Keratinocyte (primary cell): ENCODE measurements around the gene MTR. TPM values are rescaled to one million over a fixed set of nuclear protein-coding genes. Genes with fewer than 3 reads are reported as not detected.

ENCODE experiments used
- DNase-seq: peaks from one replicate; pipeline ENCODE4 v3.0.0-alpha.2; 2011; ENCODE audit warnings: low read depth, missing footprints, low spot score
- FAIRE-seq: peaks from 2 replicates; lab custom pipeline; 2011; peaks lifted over from hg19 to GRCh38; lab: Jason Lieb, UNC
- H2AFZ ChIP-seq: 2 replicates; pipeline ENCODE4 v1.6.0; 2012; ENCODE audit warnings: low read length, control low read depth, inconsistent platforms; ENCODE audit not compliant: control insufficient read depth
- H3K27ac ChIP-seq: 2 replicates; pipeline ENCODE4 v1.5.1; 2011; ENCODE audit warnings: low read length; ENCODE audit not compliant: control insufficient read depth, insufficient read depth
- H3K27me3 ChIP-seq: 3 replicates; pipeline ENCODE4 v1.6.0; 2011; ENCODE audit warnings: low read length; ENCODE audit not compliant: control insufficient read depth, insufficient read depth; ENCODE audit errors: extremely low read depth
- H3K36me3 ChIP-seq, 2 experiments: 2 replicates in 1 of 2; 3 replicates in 1 of 2; pipeline ENCODE4 v1.5.1; 2011; ENCODE audit warnings: low read length in 2 of 2, mild to moderate bottlenecking in 1 of 2; ENCODE audit not compliant: control insufficient read depth in 2 of 2, insufficient read depth in 2 of 2; ENCODE audit errors: extremely low read depth in 1 of 2
- H3K4me1 ChIP-seq: 3 replicates; pipeline ENCODE4 v1.5.1; 2011; ENCODE audit warnings: low read length; ENCODE audit not compliant: control insufficient read depth, insufficient read depth; ENCODE audit errors: extremely low read depth
- H3K4me2 ChIP-seq: 3 replicates; pipeline ENCODE4 v1.6.0; 2011; ENCODE audit warnings: low read depth, low read length; ENCODE audit not compliant: control insufficient read depth, insufficient read depth; ENCODE audit errors: extremely low read depth
- H3K4me3 ChIP-seq, 3 experiments: fragments of 200-600 bp in 1 of 3; sonication (generic) in 1 of 3; 2 replicates in 2 of 3; 3 replicates in 1 of 3; pipeline ENCODE4 v1.5.1; 2011 to 2016; ENCODE audit warnings: low read length in 3 of 3, mild to moderate bottlenecking in 3 of 3, control low read depth in 2 of 3, inconsistent platforms in 1 of 3, low read depth in 1 of 3, mixed read lengths in 1 of 3, mixed run types in 1 of 3, moderate library complexity in 1 of 3; ENCODE audit not compliant: control insufficient read depth in 2 of 3, insufficient read depth in 2 of 3; ENCODE audit errors: extremely low read depth in 1 of 3
- H3K79me2 ChIP-seq: 2 replicates; pipeline ENCODE4 v1.6.0; 2012; ENCODE audit warnings: low read length; ENCODE audit not compliant: control insufficient read depth, insufficient read depth
- H3K9ac ChIP-seq: 3 replicates; pipeline ENCODE4 v1.6.0; 2011; ENCODE audit warnings: low read length; ENCODE audit not compliant: control insufficient read depth, insufficient read depth; ENCODE audit errors: extremely low read depth
- H3K9me1 ChIP-seq: 3 replicates; pipeline ENCODE4 v1.6.0; 2011; ENCODE audit warnings: low read length; ENCODE audit not compliant: control insufficient read depth, insufficient read depth; ENCODE audit errors: extremely low read depth
- H3K9me3 ChIP-seq: 2 replicates; pipeline ENCODE4 v1.5.1; 2012; ENCODE audit warnings: low read depth, low read length; ENCODE audit not compliant: control insufficient read depth
- H4K20me1 ChIP-seq: 3 replicates; pipeline ENCODE4 v1.6.0; 2011; ENCODE audit warnings: low read length; ENCODE audit not compliant: control insufficient read depth, insufficient read depth; ENCODE audit errors: extremely low read depth
- EZH2 ChIP-seq: IDR thresholded peaks from one replicate; pipeline ENCODE4 v1.6.1; 2012; ENCODE audit warnings: inconsistent platforms, mild to moderate bottlenecking, low read length, moderate library complexity
- dilution Hi-C: fragments of 300-500 bp; cut with MboI; formaldehyde crosslinking; loops from one replicate; pipeline ENCODE4 v1.7.0; 2020; ENCODE audit warnings: low sequenced_read_pairs; ENCODE audit not compliant: extremely low pct_ligation_motif_present
- polyA plus RNA-seq, 5 experiments: library from polyadenylated mRNA; depleted of rRNA in 3 of 5; stranded (reverse) in 3 of 5; stranded (forward) in 1 of 5; unstranded in 1 of 5; fragments of >200 nt; gene quantifications; 1 replicate in 1 of 5; 2 replicates in 3 of 5; 3 replicates in 1 of 5; pipeline versions ENCODE4 v1.2.1 to v1.2.3, GENCODE V29; 2011 to 2012; ENCODE audit warnings: missing spikeins in 2 of 5, low read depth in 1 of 5, low replicate concordance in 1 of 5
- TF ChIP-seq, protein P1 (sequence below), 3 experiments: IDR thresholded peaks in 1 of 3; conservative IDR thresholded peaks in 1 of 3; optimal IDR thresholded peaks in 1 of 3; 2 replicates in 2 of 3; 3 replicates in 1 of 3; pipeline versions ENCODE3 to v1.5.1; 2011; ENCODE audit warnings: low read length in 3 of 3, mild to moderate bottlenecking in 3 of 3, moderate library complexity in 2 of 3, control low read depth in 1 of 3, inconsistent platforms in 1 of 3; ENCODE audit not compliant: insufficient read depth in 2 of 3; ENCODE audit errors: extremely low read depth in 1 of 3

The MTR gene
- polyA plus RNA-seq, 1 donor (not counting 4 experiments of a cell fraction or from before 2014, with no cell fraction given): 14.3 TPM

DNA sequence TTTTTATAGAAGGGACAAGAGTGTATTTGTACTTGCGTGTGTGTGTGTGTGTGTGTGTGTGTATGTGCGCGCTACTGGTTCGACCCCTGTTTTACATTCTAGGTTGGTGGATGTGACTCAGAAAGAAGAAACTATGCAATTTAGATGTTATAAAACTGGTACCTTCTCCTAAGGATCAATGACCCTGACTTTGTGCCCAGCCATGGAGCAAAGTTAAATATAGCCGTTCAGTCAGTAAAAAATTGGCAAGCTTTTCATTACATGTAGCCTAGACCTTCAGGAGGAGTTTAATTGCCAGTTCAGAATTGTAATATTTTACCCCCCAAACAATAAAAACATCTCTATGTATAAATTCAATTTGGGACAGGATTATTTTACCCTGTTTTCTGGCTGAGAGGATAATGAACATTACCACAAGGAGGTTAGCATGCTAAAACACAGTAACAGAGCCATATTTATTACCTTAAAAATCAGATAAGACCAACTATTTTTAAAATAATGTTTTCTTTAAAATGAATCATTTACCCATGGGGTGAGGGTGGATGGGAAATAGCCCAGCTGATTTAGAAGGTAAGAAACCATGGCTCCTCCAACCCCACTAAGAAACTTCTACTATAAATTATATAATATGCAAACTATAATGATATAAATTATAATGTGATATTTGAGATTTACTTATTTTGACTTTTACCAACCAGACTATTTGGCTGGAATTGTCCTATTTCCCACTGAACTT lies 33.5 kb upstream of the MTR start:
- DNase-seq (no peak), FAIRE-seq (no peak)
- Histone ChIP-seq H2AFZ (no peak overlapping the region), H3K4me2 (no peak overlapping the region), H3K36me3 (no peaks in the 10 kb centered on the region), H3K27me3 (no peaks in the 10 kb centered on the region), H3K79me2 (no peaks in the 10 kb centered on the region), H3K4me3 (no peak overlapping the region), H3K9me3 (no peaks in the 10 kb centered on the region), H3K4me1 (no peaks in the 10 kb centered on the region), H4K20me1 (no peaks in the 10 kb centered on the region), H3K9me1 (no peaks in the 10 kb centered on the region), H3K27ac (no peak overlapping the region), H3K9ac (no peak overlapping the region)
- no peak for TF ChIP-seq EZH2
- TF ChIP-seq, protein P1, sequence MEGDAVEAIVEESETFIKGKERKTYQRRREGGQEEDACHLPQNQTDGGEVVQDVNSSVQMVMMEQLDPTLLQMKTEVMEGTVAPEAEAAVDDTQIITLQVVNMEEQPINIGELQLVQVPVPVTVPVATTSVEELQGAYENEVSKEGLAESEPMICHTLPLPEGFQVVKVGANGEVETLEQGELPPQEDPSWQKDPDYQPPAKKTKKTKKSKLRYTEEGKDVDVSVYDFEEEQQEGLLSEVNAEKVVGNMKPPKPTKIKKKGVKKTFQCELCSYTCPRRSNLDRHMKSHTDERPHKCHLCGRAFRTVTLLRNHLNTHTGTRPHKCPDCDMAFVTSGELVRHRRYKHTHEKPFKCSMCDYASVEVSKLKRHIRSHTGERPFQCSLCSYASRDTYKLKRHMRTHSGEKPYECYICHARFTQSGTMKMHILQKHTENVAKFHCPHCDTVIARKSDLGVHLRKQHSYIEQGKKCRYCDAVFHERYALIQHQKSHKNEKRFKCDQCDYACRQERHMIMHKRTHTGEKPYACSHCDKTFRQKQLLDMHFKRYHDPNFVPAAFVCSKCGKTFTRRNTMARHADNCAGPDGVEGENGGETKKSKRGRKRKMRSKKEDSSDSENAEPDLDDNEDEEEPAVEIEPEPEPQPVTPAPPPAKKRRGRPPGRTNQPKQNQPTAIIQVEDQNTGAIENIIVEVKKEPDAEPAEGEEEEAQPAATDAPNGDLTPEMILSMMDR (optimal IDR thresholded peaks at IDR 0.05 in 1 of 3, IDR thresholded peaks at IDR 0.05 in 1 of 3, conservative IDR thresholded peaks at IDR 0.05 in 1 of 3; ENCODE audit: extremely low read depth in 1 of 3, insufficient read depth in 2 of 3, low read length in 3 of 3): no peak
- dilution Hi-C loops: no loop called here

DNA sequence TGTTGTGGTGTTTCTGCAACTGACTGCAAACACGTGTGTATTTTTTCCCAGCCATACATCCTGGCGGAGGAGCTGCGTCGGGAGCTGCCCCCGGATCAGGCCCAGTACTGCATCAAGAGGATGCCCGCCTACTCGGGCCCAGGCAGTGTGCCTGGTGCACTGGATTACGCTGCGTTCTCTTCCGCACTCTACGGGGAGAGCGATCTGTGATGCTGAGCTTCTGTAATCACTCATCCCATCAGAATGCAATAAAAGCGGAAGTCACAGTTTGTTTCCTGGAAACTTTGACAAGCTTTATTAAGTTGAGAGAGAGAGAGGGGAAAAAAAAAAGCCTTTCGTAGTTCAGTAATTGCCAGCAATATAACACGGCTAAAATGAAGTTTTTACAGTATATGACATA lies 32.7 kb upstream of the MTR start:
- no peaks in the 10 kb centered on the region for H3K79me2 ChIP-seq
- H3K4me2 ChIP-seq: no peak overlapping the region
- H3K36me3 ChIP-seq: no peaks in the 10 kb centered on the region
- H3K9ac ChIP-seq: no peak overlapping the region
- DNase-seq: no peak
- no peaks in the 10 kb centered on the region for H4K20me1 ChIP-seq
- no peaks in the 10 kb centered on the region for H3K27me3 ChIP-seq
- H3K27ac ChIP-seq: no peak overlapping the region
- H3K4me1 ChIP-seq: no peaks in the 10 kb centered on the region
- dilution Hi-C loops: no loop called here
- no peaks in the 10 kb centered on the region for H3K9me3 ChIP-seq
- no peaks in the 10 kb centered on the region for H3K9me1 ChIP-seq
- no peak for FAIRE-seq
- H2AFZ ChIP-seq: no peak overlapping the region
- no peak for TF ChIP-seq EZH2
- TF ChIP-seq, protein P1 (optimal IDR thresholded peaks at IDR 0.05 in 1 of 3, IDR thresholded peaks at IDR 0.05 in 1 of 3, conservative IDR thresholded peaks at IDR 0.05 in 1 of 3; ENCODE audit: extremely low read depth in 1 of 3, insufficient read depth in 2 of 3, low read length in 3 of 3): no peak
- no peak overlapping the region for H3K4me3 ChIP-seq
